Fibroblast of the aortic adventitia (primary cell): ENCODE measurements around the gene PCDHB12. TPM values are rescaled to one million over a fixed set of nuclear protein-coding genes. Genes with fewer than 3 reads are reported as not detected.

Experiments
- DNase-seq: peaks from one replicate; pipeline ENCODE4 v3.0.0-alpha.2; 2010; ENCODE audit warnings: low read depth
- H3K4me3 ChIP-seq: 2 replicates; pipeline ENCODE4 v1.5.1; 2011; ENCODE audit warnings: low read depth, mild to moderate bottlenecking, control low read depth, low read length, moderate library complexity
- total RNA-seq: library from RNA; depleted of rRNA; stranded (reverse); fragments of >200 nt; gene quantifications from 2 replicates; pipeline ENCODE4 v1.2.3, GENCODE V29; 2012; ENCODE audit warnings: low replicate concordance
- TF ChIP-seq, protein P1 (sequence below): IDR thresholded peaks from 2 replicates; pipeline ENCODE4 v1.5.1; 2011; ENCODE audit warnings: mild to moderate bottlenecking, low read length, control low read depth, inconsistent platforms; ENCODE audit not compliant: insufficient read depth

The PCDHB12 gene
- total RNA-seq, 1 donor: 0.18 TPM

DNA sequence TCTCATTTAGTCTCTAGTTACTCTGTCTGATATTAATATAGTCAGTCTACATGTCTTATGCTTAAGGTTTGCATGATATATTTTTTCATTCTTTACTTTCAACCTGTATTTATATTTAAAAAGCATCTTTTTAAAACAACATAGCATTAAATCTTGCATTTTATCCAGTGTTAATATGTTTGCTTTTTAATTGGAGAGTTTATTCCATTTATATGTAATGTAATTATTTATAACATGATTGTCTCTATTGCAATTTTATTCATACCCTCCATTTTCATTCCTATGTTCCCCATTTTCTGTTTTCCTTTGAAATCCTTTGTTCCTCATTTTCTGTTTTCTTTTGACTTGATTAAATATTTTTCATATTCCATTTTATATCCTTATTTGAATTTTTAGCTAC, 49.9 kb downstream of the PCDHB12 start:
- no peak for DNase-seq
- no peak overlapping the region for H3K4me3 ChIP-seq
- TF ChIP-seq, protein P1, sequence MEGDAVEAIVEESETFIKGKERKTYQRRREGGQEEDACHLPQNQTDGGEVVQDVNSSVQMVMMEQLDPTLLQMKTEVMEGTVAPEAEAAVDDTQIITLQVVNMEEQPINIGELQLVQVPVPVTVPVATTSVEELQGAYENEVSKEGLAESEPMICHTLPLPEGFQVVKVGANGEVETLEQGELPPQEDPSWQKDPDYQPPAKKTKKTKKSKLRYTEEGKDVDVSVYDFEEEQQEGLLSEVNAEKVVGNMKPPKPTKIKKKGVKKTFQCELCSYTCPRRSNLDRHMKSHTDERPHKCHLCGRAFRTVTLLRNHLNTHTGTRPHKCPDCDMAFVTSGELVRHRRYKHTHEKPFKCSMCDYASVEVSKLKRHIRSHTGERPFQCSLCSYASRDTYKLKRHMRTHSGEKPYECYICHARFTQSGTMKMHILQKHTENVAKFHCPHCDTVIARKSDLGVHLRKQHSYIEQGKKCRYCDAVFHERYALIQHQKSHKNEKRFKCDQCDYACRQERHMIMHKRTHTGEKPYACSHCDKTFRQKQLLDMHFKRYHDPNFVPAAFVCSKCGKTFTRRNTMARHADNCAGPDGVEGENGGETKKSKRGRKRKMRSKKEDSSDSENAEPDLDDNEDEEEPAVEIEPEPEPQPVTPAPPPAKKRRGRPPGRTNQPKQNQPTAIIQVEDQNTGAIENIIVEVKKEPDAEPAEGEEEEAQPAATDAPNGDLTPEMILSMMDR: no peak

- DNase-seq: no peak
- H3K4me3 ChIP-seq: no peak overlapping the region
- TF ChIP-seq, protein P1: no peak
These were observed 50.4 kb downstream of the PCDHB12 start for GRCh38 chr5:141258948-141259347.

- DNase-seq: peak; percentile 4
- TF ChIP-seq, protein P1: no peak
- no peak overlapping the region for H3K4me3 ChIP-seq
These were observed 52.1 kb downstream of the PCDHB12 start for GRCh38 chr5:141260458-141261237.

DNA sequence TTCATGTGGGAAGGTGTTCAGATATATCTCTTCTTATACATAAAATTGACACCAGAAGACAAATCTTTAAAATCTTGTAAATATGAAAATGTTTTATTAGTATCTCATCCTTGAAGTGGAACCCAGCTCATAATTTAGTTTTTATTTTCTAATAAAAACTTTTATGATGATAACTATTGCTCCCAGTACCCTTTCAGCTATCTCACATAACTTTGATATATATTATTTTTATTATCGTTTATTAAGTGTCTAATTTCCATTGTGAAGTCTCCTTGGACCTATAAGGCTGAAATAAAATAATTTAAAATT, 52.7 kb downstream of the PCDHB12 start:
- DNase-seq: no peak
- H3K4me3 ChIP-seq: no peak overlapping the region
- TF ChIP-seq, protein P1: no peak

Other genes with a start within 250 kb of the PCDHB12 start
- 0.57 TPM in 1 of 2 replicates, not detected in the other for gene PCDHAC2, start 242.2 kb upstream of the PCDHB12 start, total RNA-seq
- not detected in 2 replicates for gene PCDHB1, start 157.3 kb upstream of the PCDHB12 start, total RNA-seq
- gene PCDHB2, start 114.1 kb upstream of the PCDHB12 start, total RNA-seq: 0.36 and 0.82 TPM in 2 replicates
- gene PCDHB3, start 108.2 kb upstream of the PCDHB12 start, total RNA-seq: 0.27 and 0.74 TPM in 2 replicates
- 0.09 and 0.65 TPM in 2 replicates for gene PCDHB4, start 86.9 kb upstream of the PCDHB12 start, total RNA-seq
- gene PCDHB5, start 73.5 kb upstream of the PCDHB12 start, total RNA-seq: 0.45 and 0.57 TPM in 2 replicates
- 0.18 TPM in 1 of 2 replicates, not detected in the other for gene PCDHB6, start 58.7 kb upstream of the PCDHB12 start, total RNA-seq
- gene PCDHB7, start 36.1 kb upstream of the PCDHB12 start, total RNA-seq: 0.63 and 0.98 TPM in 2 replicates
- 0.16 and 0.27 TPM in 2 replicates for gene PCDHB8, start 30.9 kb upstream of the PCDHB12 start, total RNA-seq
- gene PCDHB16, start 26.3 kb upstream of the PCDHB12 start, total RNA-seq: 0.25 and 0.36 TPM in 2 replicates
- 0.41 and 1.2 TPM in 2 replicates for gene PCDHB9, start 21.6 kb upstream of the PCDHB12 start, total RNA-seq
- 0.36 and 0.41 TPM in 2 replicates for gene PCDHB10, start 16.4 kb upstream of the PCDHB12 start, total RNA-seq
- 0.08 and 0.27 TPM in 2 replicates for gene PCDHB11, start 9.1 kb upstream of the PCDHB12 start, total RNA-seq
- gene PCDHB13, start 5.2 kb downstream of the PCDHB12 start, total RNA-seq: 0.27 and 0.65 TPM in 2 replicates
- 0.45 and 0.74 TPM in 2 replicates for gene PCDHB14, start 14.6 kb downstream of the PCDHB12 start, total RNA-seq
- gene PCDHB15, start 36.7 kb downstream of the PCDHB12 start, total RNA-seq: 0.09 TPM in 1 of 2 replicates, not detected in the other
- 0.72 TPM in 1 of 2 replicates, not detected in the other for gene SLC25A2, start 95.3 kb downstream of the PCDHB12 start, total RNA-seq
- gene TAF7, start 112.1 kb downstream of the PCDHB12 start, total RNA-seq: 62.1 and 66.0 TPM in 2 replicates
- 0.90 and 1.4 TPM in 2 replicates for gene PCDHGA1, start 121.8 kb downstream of the PCDHB12 start, total RNA-seq
- 2.5 and 3.9 TPM in 2 replicates for gene PCDHGA2, start 130.0 kb downstream of the PCDHB12 start, total RNA-seq
- gene PCDHGA3, start 135.1 kb downstream of the PCDHB12 start, total RNA-seq: 1.1 and 4.4 TPM in 2 replicates
- gene PCDHGB1, start 141.4 kb downstream of the PCDHB12 start, total RNA-seq: 3.1 and 4.2 TPM in 2 replicates
- gene PCDHGA4, start 146.3 kb downstream of the PCDHB12 start, total RNA-seq: 3.7 and 9.9 TPM in 2 replicates
- 1.3 and 5.7 TPM in 2 replicates for gene PCDHGB2, start 151.3 kb downstream of the PCDHB12 start, total RNA-seq
- gene PCDHGA5, start 155.4 kb downstream of the PCDHB12 start, total RNA-seq: 1.7 and 3.5 TPM in 2 replicates
- gene PCDHGB3, start 161.5 kb downstream of the PCDHB12 start, total RNA-seq: 7.7 and 9.6 TPM in 2 replicates
- 3.9 and 7.4 TPM in 2 replicates for gene PCDHGA6, start 165.2 kb downstream of the PCDHB12 start, total RNA-seq
- 2.9 and 8.4 TPM in 2 replicates for gene PCDHGA7, start 174.0 kb downstream of the PCDHB12 start, total RNA-seq
- gene PCDHGB4, start 179.0 kb downstream of the PCDHB12 start, total RNA-seq: 9.0 and 17.4 TPM in 2 replicates
- gene PCDHGA8, start 183.9 kb downstream of the PCDHB12 start, total RNA-seq: 2.5 and 3.8 TPM in 2 replicates
- 8.5 and 19.9 TPM in 2 replicates for gene PCDHGB5, start 189.2 kb downstream of the PCDHB12 start, total RNA-seq
- 4.1 and 7.3 TPM in 2 replicates for gene PCDHGA9, start 194.1 kb downstream of the PCDHB12 start, total RNA-seq
- gene PCDHGB6, start 199.3 kb downstream of the PCDHB12 start, total RNA-seq: 3.8 and 5.8 TPM in 2 replicates
- 10.6 and 22.2 TPM in 2 replicates for gene PCDHGA10, start 204.3 kb downstream of the PCDHB12 start, total RNA-seq
- 16.7 and 22.1 TPM in 2 replicates for gene PCDHGB7, start 209.0 kb downstream of the PCDHB12 start, total RNA-seq
- 7.6 and 17.8 TPM in 2 replicates for gene PCDHGA11, start 212.3 kb downstream of the PCDHB12 start, total RNA-seq
- gene PCDHGA12, start 221.8 kb downstream of the PCDHB12 start, total RNA-seq: 39.7 and 50.5 TPM in 2 replicates